Tibial nerve (tissue), 4 donors: ENCODE results near the gene NDUFA9.

ENCODE experiments used
- EP300 ChIP-seq, 2 donors: sonication (generic); formaldehyde crosslinking; IDR thresholded peaks; one replicate each; pipeline ENCODE4 v1.6.1; 2017; ENCODE audit warnings: antibody characterized with exemption in 2 of 2, mild to moderate bottlenecking in 1 of 2
- TF ChIP-seq, protein P1 (sequence below), 5 experiments: fragments of 200-600 bp in 3 of 5; fragments of 450-650 bp in 2 of 5; sonication (generic) in 3 of 5; IDR thresholded peaks; one replicate each; pipeline ENCODE4 v1.5.1; 2016 to 2019; ENCODE audit warnings: antibody characterized with exemption in 5 of 5, mild to moderate bottlenecking in 3 of 5, moderate library complexity in 2 of 5

DNA sequence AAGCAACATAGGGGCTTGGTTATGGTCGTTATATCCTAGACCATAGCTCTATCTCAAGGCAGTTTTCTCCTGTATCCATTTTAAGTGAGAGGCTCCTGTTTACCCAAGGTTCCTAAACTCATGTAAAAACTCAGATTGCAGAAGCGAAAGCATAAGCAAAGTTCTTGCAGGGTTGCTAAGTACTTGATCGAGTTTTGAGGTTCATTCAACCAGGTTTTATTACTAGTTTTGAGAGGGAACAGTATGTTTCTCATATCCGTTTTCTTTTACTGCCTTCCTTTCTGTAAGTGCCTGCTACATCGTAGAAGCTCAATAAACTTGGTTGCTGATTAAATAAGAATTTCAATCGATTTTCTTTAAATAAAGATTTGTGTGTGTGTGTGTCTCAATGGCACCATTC, 5.2 kb upstream of the NDUFA9 start:
- TF ChIP-seq EP300 (IDR thresholded peaks at IDR 0.05): no peak
- TF ChIP-seq, protein P1, sequence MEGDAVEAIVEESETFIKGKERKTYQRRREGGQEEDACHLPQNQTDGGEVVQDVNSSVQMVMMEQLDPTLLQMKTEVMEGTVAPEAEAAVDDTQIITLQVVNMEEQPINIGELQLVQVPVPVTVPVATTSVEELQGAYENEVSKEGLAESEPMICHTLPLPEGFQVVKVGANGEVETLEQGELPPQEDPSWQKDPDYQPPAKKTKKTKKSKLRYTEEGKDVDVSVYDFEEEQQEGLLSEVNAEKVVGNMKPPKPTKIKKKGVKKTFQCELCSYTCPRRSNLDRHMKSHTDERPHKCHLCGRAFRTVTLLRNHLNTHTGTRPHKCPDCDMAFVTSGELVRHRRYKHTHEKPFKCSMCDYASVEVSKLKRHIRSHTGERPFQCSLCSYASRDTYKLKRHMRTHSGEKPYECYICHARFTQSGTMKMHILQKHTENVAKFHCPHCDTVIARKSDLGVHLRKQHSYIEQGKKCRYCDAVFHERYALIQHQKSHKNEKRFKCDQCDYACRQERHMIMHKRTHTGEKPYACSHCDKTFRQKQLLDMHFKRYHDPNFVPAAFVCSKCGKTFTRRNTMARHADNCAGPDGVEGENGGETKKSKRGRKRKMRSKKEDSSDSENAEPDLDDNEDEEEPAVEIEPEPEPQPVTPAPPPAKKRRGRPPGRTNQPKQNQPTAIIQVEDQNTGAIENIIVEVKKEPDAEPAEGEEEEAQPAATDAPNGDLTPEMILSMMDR (IDR thresholded peaks at IDR 0.05): no peak
